ENCODE data around the gene PWWP2B. TPM values are rescaled to one million over a fixed set of nuclear protein-coding genes. Genes with fewer than 3 reads are reported as not detected.
A peak's percentile ranks its signal among the peaks of the same experiment; 100 is the strongest.

Gene PWWP2B
- total RNA-seq, 4 donors from 2014 or later: 28.3 to 33.1 (median 28.9) TPM

- TF ChIP-seq CTCF (IDR thresholded peaks at IDR 0.05): no peak
- intact Hi-C loops (cut with DNase I; ENCODE audit: low total_unique reads): no loop called here
- H3K4me3 ChIP-seq (ENCODE audit: low read depth, poor library complexity, severe bottlenecking): no peak overlapping the region
- WGBS, 2 donors: 75 to 90% methylated on average over 24 to 26 of the region's 26 CpGs
- DNase-seq (ENCODE audit: low spot score in 2 of 2): no peak
These were observed 20.4 kb downstream of the PWWP2B start for GRCh38 chr10:132417257-132417910.

- 49 to 71% methylated on average over 20 of the region's 20 CpGs for WGBS, 2 donors
- intact Hi-C loops (cut with DNase I; ENCODE audit: low total_unique reads): no loop called here
- no peak for DNase-seq (ENCODE audit: low spot score in 2 of 2)
- TF ChIP-seq POLR2A (IDR thresholded peaks at IDR 0.05): no peak
- TF ChIP-seq CTCF (IDR thresholded peaks at IDR 0.05): no peak
- no peak overlapping the region for H3K4me3 ChIP-seq (ENCODE audit: low read depth, poor library complexity, severe bottlenecking)
These were observed 21.0 kb downstream of the PWWP2B start for GRCh38 chr10:132417957-132418441.

- 32 to 37% methylated on average over 15 to 17 of the region's 18 CpGs for WGBS, 2 donors
- H3K4me3 ChIP-seq (ENCODE audit: low read depth, poor library complexity, severe bottlenecking): no peak overlapping the region
- DNase-seq (ENCODE audit: low spot score in 2 of 2): peak in 1 of 2 donors; percentile 92
- intact Hi-C loops (cut with DNase I; ENCODE audit: low total_unique reads): no loop called here
- TF ChIP-seq CTCF (IDR thresholded peaks at IDR 0.05) (no peak), POLR2A (IDR thresholded peaks at IDR 0.05) (no peak)
These were observed 21.8 kb downstream of the PWWP2B start for GRCh38 chr10:132418527-132419416.

- intact Hi-C loops (cut with DNase I; ENCODE audit: low total_unique reads): no loop called here
- 68 to 87% methylated on average over 21 to 22 of the region's 25 CpGs for WGBS, 2 donors
- H3K4me3 ChIP-seq (ENCODE audit: low read depth, poor library complexity, severe bottlenecking): no peak overlapping the region
- DNase-seq (ENCODE audit: low spot score in 2 of 2): no peak
- TF ChIP-seq CTCF (IDR thresholded peaks at IDR 0.05) (no peak), POLR2A (IDR thresholded peaks at IDR 0.05) (no peak)
These were observed 22.8 kb downstream of the PWWP2B start for GRCh38 chr10:132419538-132420468.

DNA sequence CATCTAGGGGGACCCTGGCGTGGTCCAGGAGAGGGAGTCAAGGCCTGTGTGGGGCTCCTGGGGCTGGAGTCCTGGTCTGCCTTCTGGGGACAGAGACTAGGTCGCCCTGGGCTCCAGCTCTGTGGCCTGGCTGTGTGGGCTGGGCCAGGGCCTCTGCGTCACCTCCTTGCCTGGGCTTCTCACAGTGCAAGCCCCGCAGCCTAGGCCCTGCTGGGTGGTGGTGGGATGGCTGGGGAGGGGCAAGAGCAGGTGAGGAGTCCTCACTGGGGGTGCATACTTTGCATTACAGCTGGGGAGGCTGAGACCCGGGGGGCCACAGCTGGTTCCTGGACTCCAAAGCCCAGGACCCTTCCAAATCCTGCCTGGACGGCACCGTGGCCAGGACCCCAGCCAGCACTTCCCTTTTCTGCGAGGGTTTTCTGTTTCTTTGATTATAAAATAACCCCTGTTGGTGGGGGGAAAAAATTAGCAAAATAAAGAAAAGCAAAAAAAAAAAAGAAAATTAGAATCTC is 23.5 kb downstream of the PWWP2B start:
- 59 to 62% methylated on average over 8 of the region's 8 CpGs for WGBS, 2 donors
- TF ChIP-seq POLR2A (IDR thresholded peaks at IDR 0.05): no peak
- TF ChIP-seq CTCF (IDR thresholded peaks at IDR 0.05): no peak
- intact Hi-C loops (cut with DNase I; ENCODE audit: low total_unique reads): no loop called here
- no peak for DNase-seq (ENCODE audit: low spot score in 2 of 2)
- H3K4me3 ChIP-seq (ENCODE audit: low read depth, poor library complexity, severe bottlenecking): no peak overlapping the region
